ENCODE measurements around the gene CDH3.

- TF ChIP-seq CTCF (IDR thresholded peaks at IDR 0.05) (no peak), EZH2 (IDR thresholded peaks at IDR 0.05; ENCODE audit: borderline replicate concordance, insufficient read depth, low read depth, low read length, poor library complexity, severe bottlenecking) (no peak)
Observed at GRCh38 chr16:68662035-68662434, 16.9 kb downstream of the CDH3 start.
